Thyroid gland (tissue), 4 donors: ENCODE measurements around the gene CYP46A1. TPM values are rescaled to one million over a fixed set of nuclear protein-coding genes. Genes with fewer than 3 reads are reported as not detected.

ENCODE experiments used
- DNase-seq, 2 donors: peaks; one replicate each; pipeline ENCODE4 v3.0.0-alpha.2; 2019
- H3K27ac ChIP-seq, 3 donors: fragments of 200-600 bp; sonication (generic); 1 replicate in 2 of 3; 2 replicates in 1 of 3; pipeline ENCODE4 v1.5.1; 2016 to 2019; ENCODE audit warnings: mild to moderate bottlenecking in 1 of 3, moderate library complexity in 1 of 3
- H3K27me3 ChIP-seq: fragments of 200-600 bp; sonication (generic); one replicate; pipeline ENCODE4 v1.5.1; 2019
- H3K36me3 ChIP-seq, 2 donors: fragments of 200-600 bp; sonication (generic); one replicate each; pipeline ENCODE4 v1.5.1; 2016 to 2019
- H3K4me1 ChIP-seq, 2 donors: fragments of 200-600 bp; sonication (generic); one replicate each; pipeline ENCODE4 v1.5.1; 2017 to 2019
- H3K4me3 ChIP-seq, 3 donors: fragments of 200-600 bp; sonication (generic); replicated peaks in 1 of 3; 1 replicate in 2 of 3; 2 replicates in 1 of 3; pipeline ENCODE4 v1.5.1; 2016; ENCODE audit warnings: mild to moderate bottlenecking in 1 of 3
- H3K9me3 ChIP-seq: fragments of 200-600 bp; sonication (generic); one replicate; pipeline ENCODE4 v1.5.1; 2017
- POLR2A ChIP-seq, 2 donors: fragments of 450-650 bp; IDR thresholded peaks; one replicate each; pipeline ENCODE4 v1.6.1; 2017; ENCODE audit warnings: antibody characterized with exemption in 2 of 2, mild to moderate bottlenecking in 2 of 2, moderate library complexity in 1 of 2
- WGBS, 2 donors: methylation state at CpG; one replicate each; pipeline ENCODE4 v1.1.5; 2017; 5-methylcytosine and 5-hydroxymethylcytosine counted together
- intact Hi-C: fragments of 100-400 bp; cut with DNase I; formaldehyde crosslinking; loops from one replicate; pipeline ENCODE4 v1.15.1; 2023
- total RNA-seq, 4 donors: library from RNA; depleted of rRNA; stranded (reverse); fragments of >200 nt; gene quantifications; one replicate each; pipeline ENCODE4 v1.2.3, GENCODE V29; 2016
- TF ChIP-seq, protein P1 (sequence below), 6 experiments: fragments of 200-600 bp in 3 of 6; fragments of 450-650 bp in 3 of 6; sonication (generic) in 3 of 6; IDR thresholded peaks; one replicate each; pipeline ENCODE4 v1.5.1; 2016 to 2019; ENCODE audit warnings: antibody characterized with exemption in 6 of 6, mild to moderate bottlenecking in 2 of 6, inconsistent platforms in 1 of 6, moderate library complexity in 1 of 6

The CYP46A1 gene
- total RNA-seq, 4 donors from 2014 or later = 0.54 to 5.2 (median 1.5) TPM

- intact Hi-C loops = no loop called here
- WGBS, 2 donors = 96 to 98% methylated on average over 6 of the region's 6 CpGs
- Histone ChIP-seq H3K9me3 (no peaks in the 10 kb centered on the region), H3K27ac (no peak overlapping the region), H3K4me3 (no peak overlapping the region), H3K36me3 (no peaks in the 10 kb centered on the region), H3K27me3 (no peaks in the 10 kb centered on the region), H3K4me1 (no peaks in the 10 kb centered on the region)
- no peak for DNase-seq
- TF ChIP-seq POLR2A (IDR thresholded peaks at IDR 0.05) = no peak
- TF ChIP-seq, protein P1, sequence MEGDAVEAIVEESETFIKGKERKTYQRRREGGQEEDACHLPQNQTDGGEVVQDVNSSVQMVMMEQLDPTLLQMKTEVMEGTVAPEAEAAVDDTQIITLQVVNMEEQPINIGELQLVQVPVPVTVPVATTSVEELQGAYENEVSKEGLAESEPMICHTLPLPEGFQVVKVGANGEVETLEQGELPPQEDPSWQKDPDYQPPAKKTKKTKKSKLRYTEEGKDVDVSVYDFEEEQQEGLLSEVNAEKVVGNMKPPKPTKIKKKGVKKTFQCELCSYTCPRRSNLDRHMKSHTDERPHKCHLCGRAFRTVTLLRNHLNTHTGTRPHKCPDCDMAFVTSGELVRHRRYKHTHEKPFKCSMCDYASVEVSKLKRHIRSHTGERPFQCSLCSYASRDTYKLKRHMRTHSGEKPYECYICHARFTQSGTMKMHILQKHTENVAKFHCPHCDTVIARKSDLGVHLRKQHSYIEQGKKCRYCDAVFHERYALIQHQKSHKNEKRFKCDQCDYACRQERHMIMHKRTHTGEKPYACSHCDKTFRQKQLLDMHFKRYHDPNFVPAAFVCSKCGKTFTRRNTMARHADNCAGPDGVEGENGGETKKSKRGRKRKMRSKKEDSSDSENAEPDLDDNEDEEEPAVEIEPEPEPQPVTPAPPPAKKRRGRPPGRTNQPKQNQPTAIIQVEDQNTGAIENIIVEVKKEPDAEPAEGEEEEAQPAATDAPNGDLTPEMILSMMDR (IDR thresholded peaks at IDR 0.05) = no peak
Measured at GRCh38 chr14:99700379-99700778, 16.3 kb downstream of the CYP46A1 start.

- TF ChIP-seq, protein P1 (IDR thresholded peaks at IDR 0.05) = no peak
- Histone ChIP-seq H3K9me3 (no peaks in the 10 kb centered on the region), H3K27ac (no peak overlapping the region), H3K4me1 (no peaks in the 10 kb centered on the region), H3K4me3 (no peak overlapping the region), H3K36me3 (no peaks in the 10 kb centered on the region), H3K27me3 (no peaks in the 10 kb centered on the region)
- intact Hi-C loops = no loop called here
- 94 to 100% methylated on average over 1 of the region's 1 CpG for WGBS, 2 donors
- DNase-seq = no peak
Measured at GRCh38 chr14:99701260-99701659, 17.2 kb downstream of the CYP46A1 start.

GRCh38 chr14:99702115-99702514 is 18.0 kb downstream of the CYP46A1 start:
- H3K9me3 ChIP-seq = no peaks in the 10 kb centered on the region
- no peak for DNase-seq
- no peak overlapping the region for H3K4me3 ChIP-seq
- no peak overlapping the region for H3K27ac ChIP-seq
- intact Hi-C loops = no loop called here
- H3K4me1 ChIP-seq = no peaks in the 10 kb centered on the region
- H3K27me3 ChIP-seq = no peaks in the 10 kb centered on the region
- TF ChIP-seq, protein P1 (IDR thresholded peaks at IDR 0.05) = no peak
- no peak for TF ChIP-seq POLR2A (IDR thresholded peaks at IDR 0.05)
- H3K36me3 ChIP-seq = no peaks in the 10 kb centered on the region

DNA sequence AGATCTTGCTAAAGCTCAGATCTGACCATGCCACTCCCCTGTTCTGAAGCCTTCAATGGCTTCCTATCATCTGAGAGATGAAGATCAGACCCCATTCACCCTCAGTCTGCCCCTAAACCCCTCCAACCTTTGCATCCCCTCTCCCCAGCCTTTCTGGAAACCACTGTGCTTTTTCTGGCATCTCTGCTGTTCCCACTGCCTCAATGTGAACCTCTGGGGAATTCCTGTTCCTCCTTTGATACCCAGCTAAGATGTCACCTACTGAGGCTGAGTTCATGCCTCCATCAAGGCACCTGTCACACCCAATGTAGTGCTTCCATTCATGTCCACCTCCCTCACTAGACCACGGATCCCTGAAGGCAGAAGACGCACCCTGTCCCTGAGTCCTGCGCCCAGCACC is 19.3 kb downstream of the CYP46A1 start:
- DNase-seq = no peak
- no peaks in the 10 kb centered on the region for H3K4me1 ChIP-seq
- no peaks in the 10 kb centered on the region for H3K27me3 ChIP-seq
- intact Hi-C loops = no loop called here
- no peak overlapping the region for H3K27ac ChIP-seq
- no peaks in the 10 kb centered on the region for H3K9me3 ChIP-seq
- WGBS, 2 donors = 96 to 97% methylated on average over 3 of the region's 3 CpGs
- TF ChIP-seq POLR2A (IDR thresholded peaks at IDR 0.05) = no peak
- TF ChIP-seq, protein P1 (IDR thresholded peaks at IDR 0.05) = no peak
- H3K36me3 ChIP-seq = no peaks in the 10 kb centered on the region
- no peak overlapping the region for H3K4me3 ChIP-seq

- Histone ChIP-seq H3K36me3 (no peaks in the 10 kb centered on the region), H3K9me3 (no peaks in the 10 kb centered on the region), H3K27me3 (no peaks in the 10 kb centered on the region), H3K4me1 (no peaks in the 10 kb centered on the region), H3K4me3 (no peak overlapping the region), H3K27ac (no peak overlapping the region)
- intact Hi-C loops = no loop called here
- DNase-seq = no peak
- WGBS, 2 donors = 98 to 99% methylated on average over 2 of the region's 2 CpGs
- TF ChIP-seq, protein P1 (IDR thresholded peaks at IDR 0.05) = no peak
- TF ChIP-seq POLR2A (IDR thresholded peaks at IDR 0.05) = no peak
Measured at GRCh38 chr14:99704037-99704436, 19.9 kb downstream of the CYP46A1 start.
